Head of caudate nucleus (tissue), 42 donors: ENCODE results near the gene PRRT1B.

Experiments used
- DNase-seq, 42 donors: peaks; one replicate each; pipeline versions ENCODE4 v3.0.0 to v3.0.0-alpha.2; 2020 to 2021; ENCODE audit warnings: mixed read lengths in 7 of 42
- intact Hi-C: fragments of 100-400 bp; cut with DNase I; formaldehyde crosslinking; loops from one replicate; pipeline ENCODE4 v1.15.0; 2022

PRRT1B gene

GRCh38 chr9:131589124-131589711, 43.9 kb downstream of the PRRT1B start:
- no peak for DNase-seq
- intact Hi-C loops = no loop called here

- intact Hi-C loops = loop anchor here (5.0 kb wide), 1 partner anchor 152 kb away; the partner anchor contains the start of gene RAPGEF1
- no peak for DNase-seq
Observed at GRCh38 chr9:131589993-131590392, 44.7 kb downstream of the PRRT1B start.

GRCh38 chr9:131590449-131590848, 45.1 kb downstream of the PRRT1B start:
- no peak for DNase-seq
- intact Hi-C loops = loop anchor here (5.0 kb wide), 1 partner anchor 152 kb away; the partner anchor contains the start of gene RAPGEF1

GRCh38 chr9:131590907-131591844, 45.9 kb downstream of the PRRT1B start:
- peak; percentile 64 to 90 (median 80) for DNase-seq
- intact Hi-C loops = loop anchor here (5.0 kb wide), 1 partner anchor 151 kb away; the partner anchor contains the start of gene RAPGEF1

- intact Hi-C loops = loop anchor here (5.0 kb wide), 1 partner anchor 150 kb away; the partner anchor contains the start of gene RAPGEF1
- no peak for DNase-seq
Observed at GRCh38 chr9:131591845-131592208, 46.5 kb downstream of the PRRT1B start.

GRCh38 chr9:131593091-131593820, 47.9 kb downstream of the PRRT1B start:
- DNase-seq = peak; percentile 44 to 94 (median 77)
- intact Hi-C loops = loop anchor here (5.0 kb wide), 1 partner anchor 149 kb away; the partner anchor contains the start of gene RAPGEF1

- intact Hi-C loops = loop anchor here (5.0 kb wide), 1 partner anchor 148 kb away; the partner anchor contains the start of gene RAPGEF1
- DNase-seq = peak in 2 of 42 donors; percentile 31 to 51
Observed at GRCh38 chr9:131593936-131594665, 48.8 kb downstream of the PRRT1B start.

- DNase-seq = peak in 3 of 42 donors; percentile 37 to 51 (median 39)
- intact Hi-C loops = loop anchor here (5.0 kb wide), 1 partner anchor 147 kb away; the partner anchor contains the start of gene RAPGEF1
Observed at GRCh38 chr9:131594906-131595665, 49.8 kb downstream of the PRRT1B start.

GRCh38 chr9:131595696-131596429, 50.5 kb downstream of the PRRT1B start:
- DNase-seq = no peak
- intact Hi-C loops = no loop called here

GRCh38 chr9:131596430-131596743, 51.1 kb downstream of the PRRT1B start:
- intact Hi-C loops = no loop called here

GRCh38 chr9:131597246-131597645, 51.9 kb downstream of the PRRT1B start:
- intact Hi-C loops = no loop called here
- DNase-seq = no peak

More at GRCh38 chr9:131596430-131596743, 51.1 kb downstream of the PRRT1B start:
- DNase-seq = no peak

GRCh38 chr9:131598121-131598520, 52.8 kb downstream of the PRRT1B start:
- peak in 37 of 42 donors; percentile 25 to 84 (median 56) for DNase-seq
- intact Hi-C loops = no loop called here

GRCh38 chr9:131601683-131602181, 56.4 kb downstream of the PRRT1B start:
- DNase-seq = no peak
- intact Hi-C loops = no loop called here

- no peak for DNase-seq
- intact Hi-C loops = no loop called here
Observed at GRCh38 chr9:131603199-131603598, 57.9 kb downstream of the PRRT1B start.

GRCh38 chr9:131603711-131604439, 58.6 kb downstream of the PRRT1B start:
- intact Hi-C loops = no loop called here
- no peak for DNase-seq
